OCI-LY7 (cell line): ENCODE measurements around the gene SIK1. TPM values are rescaled to one million over a fixed set of nuclear protein-coding genes. Genes with fewer than 3 reads are reported as not detected.
"Not testable (repeated sequence)": the region's sequence is repeated elsewhere in the genome, so short reads cannot be mapped to it uniquely, and the experiment has no call there.

ENCODE experiments used
- BruUV-seq: library from RNA; stranded (reverse); fragments of 400-500 nt; replicated peaks from 2 replicates; lab custom pipeline; 2021; lab: Mats Ljungman, UMichigan
- CTCF ChIA-PET: fragments of 300-600 bp; sonication (Branson Sonifier 250); formaldehyde crosslinking; loops from one replicate; lab custom pipeline; 2022; ENCODE audit warnings: antibody characterized with exemption; ENCODE audit not compliant: unreplicated experiment; lab: Charles Lee
- POLR2A ChIA-PET: fragments of 300-600 bp; sonication (Branson Sonifier 250); formaldehyde crosslinking; loops from one replicate; lab custom pipeline; 2022; ENCODE audit warnings: antibody characterized with exemption; lab: Charles Lee
- DNase-seq: peaks from one replicate; pipeline ENCODE4 v3.0.0-alpha.2; 2015; ENCODE audit warnings: low spot score
- H2AFZ ChIP-seq: fragments of 200-600 bp; sonication (generic), shearing (Covaris generic); 2 replicates; pipeline ENCODE4 v1.6.1; 2014; ENCODE audit warnings: mild to moderate bottlenecking, antibody characterized with exemption, low read length, moderate library complexity
- H3K27ac ChIP-seq: fragments of 200-600 bp; sonication (generic); 2 replicates; pipeline ENCODE4 v1.5.1; 2014; ENCODE audit warnings: mixed run types, low read depth, mild to moderate bottlenecking, moderate library complexity, low read length, inconsistent platforms; ENCODE audit not compliant: poor library complexity, severe bottlenecking
- H3K36me3 ChIP-seq: fragments of 200-600 bp; sonication (generic); 2 replicates; pipeline ENCODE4 v1.6.1; 2014; ENCODE audit warnings: mild to moderate bottlenecking, antibody characterized with exemption, low read length, moderate library complexity, mixed read lengths; ENCODE audit not compliant: insufficient read depth
- H3K4me1 ChIP-seq: fragments of 200-600 bp; sonication (generic); 2 replicates; pipeline ENCODE4 v1.5.1; 2014; ENCODE audit warnings: mild to moderate bottlenecking, low read length; ENCODE audit not compliant: insufficient read depth, poor library complexity, severe bottlenecking
- H3K4me2 ChIP-seq: fragments of 200-600 bp; sonication (generic); 2 replicates; pipeline ENCODE4 v1.6.1; 2014; ENCODE audit warnings: mild to moderate bottlenecking, low read length
- H3K4me3 ChIP-seq: fragments of 200-600 bp; sonication (generic); 2 replicates; pipeline ENCODE4 v1.5.1; 2014; ENCODE audit warnings: mild to moderate bottlenecking, low read depth, low read length; ENCODE audit not compliant: poor library complexity, severe bottlenecking
- H3K79me2 ChIP-seq: fragments of 200-600 bp; sonication (generic); 2 replicates; pipeline ENCODE4 v1.6.1; 2016; ENCODE audit warnings: low read depth, mild to moderate bottlenecking, low read length, moderate library complexity, mixed read lengths; ENCODE audit not compliant: insufficient read depth
- H3K9me2 ChIP-seq: fragments of 200-600 bp; sonication (generic); 2 replicates; pipeline ENCODE4 v1.6.1; 2016; ENCODE audit warnings: mild to moderate bottlenecking, low read length, mixed read lengths; ENCODE audit not compliant: insufficient read depth
- H3K9me3 ChIP-seq: fragments of 200-600 bp; sonication (generic); 2 replicates; pipeline ENCODE4 v1.6.1; 2014; ENCODE audit warnings: mild to moderate bottlenecking, mixed run types, low read length, mixed read lengths
- H4K20me1 ChIP-seq: fragments of 200-600 bp; sonication (generic); 2 replicates; pipeline ENCODE4 v1.6.1; 2014; ENCODE audit warnings: mild to moderate bottlenecking, antibody characterized with exemption, low read length, moderate library complexity, mixed read lengths; ENCODE audit not compliant: insufficient read depth
- intact Hi-C: fragments of 100-400 bp; cut with micrococcal nuclease; formaldehyde crosslinking; loops from one replicate; pipeline ENCODE4 v1.10.0; 2022; ENCODE audit not compliant: unreplicated experiment
- total RNA-seq, 2 experiments: library from RNA; depleted of rRNA in 1 of 2; stranded (reverse); fragments of >200 nt in 1 of 2; shearing (Covaris generic) in 1 of 2; gene quantifications; 2 replicates each; pipeline ENCODE4 v1.2.3, GENCODE V29; 2014 to 2022

SIK1 gene
- total RNA-seq, 2 experiments from 2014 or later, result 0.41 to 4.6 TPM

GRCh38 chr21:43454176-43454575 lies 27.2 kb upstream of the SIK1 start:
- DNase-seq, CTCF ChIA-PET, H2AFZ ChIP-seq, H3K27ac ChIP-seq, H3K36me3 ChIP-seq, POLR2A ChIA-PET, intact Hi-C loops, H4K20me1 ChIP-seq, H3K4me2 ChIP-seq, H3K4me1 ChIP-seq, H3K9me3 ChIP-seq, H3K9me2 ChIP-seq, H3K4me3 ChIP-seq, BruUV-seq, H3K79me2 ChIP-seq: not testable (repeated sequence)

- CTCF ChIA-PET, POLR2A ChIA-PET: not testable (repeated sequence)
Observed at GRCh38 chr21:43451850-43452249, 24.9 kb upstream of the SIK1 start.

GRCh38 chr21:43450287-43450686 lies 23.4 kb upstream of the SIK1 start:
- DNase-seq, H3K36me3 ChIP-seq, H2AFZ ChIP-seq, H3K9me2 ChIP-seq, intact Hi-C loops, H3K27ac ChIP-seq, H3K4me1 ChIP-seq, H3K4me2 ChIP-seq, POLR2A ChIA-PET, H3K4me3 ChIP-seq, BruUV-seq, H3K9me3 ChIP-seq, H3K79me2 ChIP-seq, CTCF ChIA-PET, H4K20me1 ChIP-seq: not testable (repeated sequence)

More at GRCh38 chr21:43451850-43452249, 24.9 kb upstream of the SIK1 start:
- H3K4me1 ChIP-seq, H4K20me1 ChIP-seq, H3K79me2 ChIP-seq, H3K36me3 ChIP-seq, intact Hi-C loops, H2AFZ ChIP-seq, H3K4me2 ChIP-seq, DNase-seq, H3K9me3 ChIP-seq, H3K4me3 ChIP-seq, H3K27ac ChIP-seq, BruUV-seq, H3K9me2 ChIP-seq: not testable (repeated sequence)

GRCh38 chr21:43447353-43447977 lies 20.5 kb upstream of the SIK1 start:
- H3K4me2 ChIP-seq, intact Hi-C loops, H3K27ac ChIP-seq, H3K79me2 ChIP-seq, H3K4me1 ChIP-seq, POLR2A ChIA-PET, H3K36me3 ChIP-seq, H3K9me3 ChIP-seq, H3K9me2 ChIP-seq, H4K20me1 ChIP-seq, H3K4me3 ChIP-seq, CTCF ChIA-PET, BruUV-seq, H2AFZ ChIP-seq, DNase-seq: not testable (repeated sequence)

- H2AFZ ChIP-seq, H3K4me2 ChIP-seq, CTCF ChIA-PET, H3K4me3 ChIP-seq, H3K4me1 ChIP-seq, DNase-seq, H3K79me2 ChIP-seq, H4K20me1 ChIP-seq, H3K36me3 ChIP-seq, H3K27ac ChIP-seq, H3K9me3 ChIP-seq, POLR2A ChIA-PET, BruUV-seq, H3K9me2 ChIP-seq, intact Hi-C loops: not testable (repeated sequence)
Observed at GRCh38 chr21:43446277-43446932, 19.5 kb upstream of the SIK1 start.

GRCh38 chr21:43444524-43444923 lies 17.6 kb upstream of the SIK1 start:
- H3K27ac ChIP-seq, CTCF ChIA-PET, H4K20me1 ChIP-seq, H3K9me2 ChIP-seq, H2AFZ ChIP-seq, H3K9me3 ChIP-seq, H3K79me2 ChIP-seq, DNase-seq, BruUV-seq, H3K36me3 ChIP-seq, POLR2A ChIA-PET, H3K4me3 ChIP-seq, H3K4me1 ChIP-seq, intact Hi-C loops, H3K4me2 ChIP-seq: not testable (repeated sequence)
